GM12878 (cell line): Measurements from ENCODE around the gene SNX19. TPM values are rescaled to one million over a fixed set of nuclear protein-coding genes. Genes with fewer than 3 reads are reported as not detected.

ENCODE experiments used
- ATAC-seq: fragments of 200-7000 bp; cut with Tn5 transposase; 3 replicates; pipeline ENCODE4 v1.9.1; 2020; ENCODE audit warnings: mild to moderate bottlenecking, moderate library complexity
- BruUV-seq: library from RNA; stranded (reverse); fragments of 400-500 nt; replicated peaks from 2 replicates; lab custom pipeline; 2021; lab: Mats Ljungman, UMichigan
- CTCF ChIA-PET: fragments of 300-600 bp; sonication (Branson Sonifier 250); formaldehyde crosslinking; extraction: SDS; loops from one replicate; lab custom pipeline; 2021; ENCODE audit warnings: inconsistent platforms; lab: Yijun Ruan, JAX
- POLR2A ChIA-PET: fragments of 350-600 bp; formaldehyde crosslinking; extraction: SDS; loops from one replicate; lab custom pipeline; 2021; ENCODE audit warnings: inconsistent platforms; lab: Charles Lee
- RAD21 ChIA-PET: fragments of 300-600 bp; sonication (Branson Sonifier 250); formaldehyde crosslinking; loops from one replicate; lab custom pipeline; 2023; ENCODE audit warnings: antibody characterized with exemption; ENCODE audit not compliant: unreplicated experiment; lab: Charles Lee
- SMC1A ChIA-PET: fragments of 300-600 bp; sonication (Branson Sonifier 250); formaldehyde crosslinking; loops from one replicate; lab custom pipeline; 2023; ENCODE audit not compliant: unreplicated experiment, uncharacterized antibody; lab: Charles Lee
- DNase-seq: peaks from one replicate; pipeline ENCODE4 v3.0.0-alpha.2; 2011; ENCODE audit warnings: low read depth, low spot score
- FAIRE-seq: peaks from 3 replicates; lab custom pipeline; 2011; peaks lifted over from hg19 to GRCh38; lab: Jason Lieb, UNC
- H2AFZ ChIP-seq: 2 replicates; pipeline ENCODE4 v1.6.0; 2011; ENCODE audit warnings: low read depth, low read length, control low read depth; ENCODE audit not compliant: control insufficient read depth
- H3K27ac ChIP-seq: 2 replicates; pipeline ENCODE4 v1.5.1; 2011; ENCODE audit warnings: control low read depth; ENCODE audit not compliant: control insufficient read depth, insufficient read depth
- H3K27me3 ChIP-seq, 2 experiments: replicated peaks in 1 of 2; 2 replicates each; pipeline versions ENCODE4 v1.6.0 to v1.6.1; 2011; ENCODE audit warnings: low read length in 1 of 2; ENCODE audit not compliant: control insufficient read depth in 2 of 2, insufficient read depth in 2 of 2
- H3K36me3 ChIP-seq, 2 experiments: 2 replicates each; pipeline ENCODE4 v1.5.1; 2011; ENCODE audit warnings: low read length in 1 of 2; ENCODE audit not compliant: control insufficient read depth in 2 of 2, insufficient read depth in 2 of 2
- H3K4me1 ChIP-seq: 2 replicates; pipeline ENCODE4 v1.6.1; 2011; ENCODE audit warnings: mild to moderate bottlenecking, low read length, moderate library complexity, mixed read lengths; ENCODE audit not compliant: control insufficient read depth, insufficient read depth
- H3K4me2 ChIP-seq: 2 replicates; pipeline ENCODE4 v1.6.0; 2011; ENCODE audit warnings: control low read depth; ENCODE audit not compliant: control insufficient read depth, insufficient read depth
- H3K4me3 ChIP-seq: fragments of 200-600 bp; sonication (generic); 2 replicates; pipeline ENCODE4 v1.5.1; 2016
- H3K79me2 ChIP-seq: 2 replicates; pipeline ENCODE4 v1.6.0; 2011; ENCODE audit warnings: low read length; ENCODE audit not compliant: control insufficient read depth, insufficient read depth
- H3K9ac ChIP-seq: 2 replicates; pipeline ENCODE4 v1.8.0; 2011; ENCODE audit warnings: low read length, control low read depth, mixed read lengths; ENCODE audit not compliant: control insufficient read depth, insufficient read depth
- H3K9me3 ChIP-seq: replicated peaks from 3 replicates; pipeline ENCODE4 v1.5.1; 2011; ENCODE audit warnings: mild to moderate bottlenecking, low read length; ENCODE audit not compliant: control insufficient read depth, insufficient read depth
- H4K20me1 ChIP-seq: 2 replicates; pipeline ENCODE4 v1.6.0; 2011; ENCODE audit not compliant: control insufficient read depth, insufficient read depth
- CEBPB ChIP-seq, 2 experiments: fragments of 150-350 bp in 1 of 2; IDR thresholded peaks; 2 replicates each; pipeline ENCODE4 v1.6.1; 2012 to 2014; ENCODE audit warnings: low read depth in 2 of 2, low read length in 2 of 2, borderline replicate concordance in 1 of 2, inconsistent platforms in 1 of 2
- CHD4 ChIP-seq: fragments of 200-600 bp; sonication (generic); IDR thresholded peaks from 2 replicates; pipeline ENCODE4 v1.6.1; 2016; ENCODE audit warnings: mild to moderate bottlenecking
- ESRRA ChIP-seq: IDR thresholded peaks from 2 replicates; pipeline ENCODE4 v1.6.1; 2012; ENCODE audit warnings: mild to moderate bottlenecking, low read length, improper control_type of control experiment
- ETV6 ChIP-seq, 2 experiments: fragments of 450-650 bp in 1 of 2; IDR thresholded peaks in 1 of 2; conservative IDR thresholded peaks in 1 of 2; 2 replicates each; pipeline ENCODE4 v1.6.1; 2014; ENCODE audit warnings: antibody characterized with exemption in 1 of 2, borderline replicate concordance in 1 of 2, low read depth in 1 of 2, mild to moderate bottlenecking in 1 of 2, moderate library complexity in 1 of 2
- HDAC2 ChIP-seq: fragments of 200-600 bp; sonication (generic); IDR thresholded peaks from 2 replicates; pipeline ENCODE4 v1.6.1; 2017
- HDAC6 ChIP-seq: fragments of 200-600 bp; sonication (generic); IDR thresholded peaks from one replicate; pipeline ENCODE4 v1.8.0; 2017; ENCODE audit warnings: antibody characterized with exemption; ENCODE audit not compliant: unreplicated experiment
- MTA2 ChIP-seq: fragments of 450-650 bp; IDR thresholded peaks from 2 replicates; pipeline ENCODE4 v1.6.1; 2016; ENCODE audit warnings: low read depth, mild to moderate bottlenecking, moderate library complexity
- NFIC ChIP-seq: IDR thresholded peaks from 2 replicates; pipeline ENCODE4 v1.6.1; 2012; ENCODE audit warnings: low read depth, mild to moderate bottlenecking, inconsistent platforms, low read length, moderate library complexity
- NFYB ChIP-seq: IDR thresholded peaks from 2 replicates; pipeline ENCODE4 v1.6.1; 2011; ENCODE audit warnings: low read depth, mild to moderate bottlenecking, low read length, improper control_type of control experiment, moderate library complexity; ENCODE audit not compliant: insufficient read depth
- NR2C1 ChIP-seq: fragments of 450-650 bp; IDR thresholded peaks from 2 replicates; pipeline ENCODE4 v1.6.1; 2017; ENCODE audit warnings: antibody characterized with exemption, mild to moderate bottlenecking, moderate library complexity
- PAX8 ChIP-seq: fragments of 450-650 bp; IDR thresholded peaks from 2 replicates; pipeline ENCODE4 v1.6.1; 2017; ENCODE audit warnings: mild to moderate bottlenecking, moderate library complexity
- POLR2A ChIP-seq: IDR thresholded peaks from 2 replicates; pipeline ENCODE4 v1.6.1; 2011; ENCODE audit warnings: low read depth, mild to moderate bottlenecking, low read length
- POLR2AphosphoS5 ChIP-seq: IDR thresholded peaks from 2 replicates; pipeline ENCODE4 v1.6.1; 2011; ENCODE audit warnings: mild to moderate bottlenecking, low read length, inconsistent platforms
- SIX5 ChIP-seq: IDR thresholded peaks from 2 replicates; pipeline ENCODE4 v1.6.1; 2011; ENCODE audit warnings: mild to moderate bottlenecking, low read depth, low read length, moderate library complexity; ENCODE audit not compliant: severe bottlenecking
- SUZ12 ChIP-seq: fragments of 200-600 bp; sonication (generic); IDR thresholded peaks from one replicate; pipeline ENCODE4 v1.6.1; 2018; ENCODE audit warnings: antibody characterized with exemption, mild to moderate bottlenecking; ENCODE audit not compliant: unreplicated experiment
- TCF12 ChIP-seq: IDR thresholded peaks from 2 replicates; pipeline ENCODE4 v1.6.1; 2011; ENCODE audit warnings: low read depth, mild to moderate bottlenecking, low read length
- ZNF217 ChIP-seq: fragments of 450-650 bp; IDR thresholded peaks from 2 replicates; pipeline ENCODE4 v1.6.1; 2017; ENCODE audit warnings: antibody characterized with exemption, mild to moderate bottlenecking
- WGBS: methylation state at CpG from one replicate; pipeline ENCODE4 v1.1.6; 2016; ENCODE audit warnings: low lambda C conversion rate; ENCODE audit not compliant: insufficient replicate concordance, insufficient coverage; ENCODE audit errors: missing lambda C conversion rate; 5-methylcytosine and 5-hydroxymethylcytosine counted together
- in situ Hi-C: fragments of 300-500 bp; cut with MboI; formaldehyde crosslinking; loops from 9 replicates; pipeline ENCODE4 v1.14.3; 2018; ENCODE audit warnings: mixed read lengths
- intact Hi-C: fragments of 100-400 bp; cut with micrococcal nuclease; formaldehyde crosslinking; loops from one replicate; pipeline ENCODE4 v1.14.2; 2022; ENCODE audit not compliant: unreplicated experiment
- polyA plus RNA-seq, 11 experiments: library from polyadenylated mRNA; depleted of rRNA in 4 of 11; unstranded in 6 of 11; stranded (reverse) in 5 of 11; fragments of >200 nt; fragmentation: Nextera tagmentation in 4 of 11; fragmentation: Illumina TruSeq in 1 of 11; extraction: Ambion mirVana in 4 of 11; extraction: Trizol in 1 of 11; gene quantifications; 1 replicate in 1 of 11; 2 replicates in 10 of 11; pipeline versions ENCODE4 v1.2.1 to v1.2.3, GENCODE V29; 2011 to 2016; ENCODE audit warnings: inconsistent platforms in 2 of 11, missing spikeins in 2 of 11, low read depth in 1 of 11
- total RNA-seq, 4 experiments: library from RNA; depleted of rRNA in 3 of 4; stranded (reverse); fragments of >200 nt in 3 of 4; fragmentation: Illumina TruSeq in 1 of 4; extraction: Trizol in 1 of 4; gene quantifications; 2 replicates each; pipeline versions ENCODE4 v1.2.1 to v1.2.3, GENCODE V29; 2013 to 2021
- TF ChIP-seq, protein P1 (sequence below): fragments of 450-650 bp; IDR thresholded peaks from 2 replicates; pipeline ENCODE4 v1.6.1; 2017; ENCODE audit warnings: mild to moderate bottlenecking

SNX19 gene
- total and polyA plus RNA-seq, 10 of the 15 experiments (the other 5 are each of a cell fraction or from before 2014, with no cell fraction given): 3.0 to 46.9 (median 30.4) TPM

DNA sequence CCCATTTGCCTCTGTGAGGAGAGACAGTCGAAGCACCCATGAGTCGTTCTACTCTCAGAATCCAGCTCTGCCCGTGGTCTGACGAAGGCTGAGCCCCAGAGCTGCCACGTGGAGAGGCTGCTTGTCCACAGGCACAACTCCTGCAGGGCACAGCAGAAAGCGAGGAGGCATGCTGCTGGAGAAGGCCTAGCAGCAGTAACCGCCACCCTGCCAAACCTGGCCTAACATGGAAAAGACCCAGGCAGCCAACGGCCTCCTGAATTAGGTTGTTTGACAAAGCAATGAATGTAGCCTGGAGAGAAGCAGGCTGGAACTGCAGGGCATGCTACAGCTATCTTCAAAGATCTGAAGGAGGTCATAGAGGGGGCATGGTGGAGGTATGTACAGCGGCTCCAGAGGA lies 89.7 kb downstream of the SNX19 start:
- in situ Hi-C loops (no loop called here), intact Hi-C loops (no loop called here)
- RAD21 ChIA-PET: interaction anchor here (0.9 to 2.0 kb wide), 4 partner anchors 33 to 395 kb away, joined by 3 to 4 read pairs (median 4); no protein-coding TSS in a partner anchor
- no peak for DNase-seq
- Histone ChIP-seq H3K79me2 (no peaks in the 10 kb centered on the region), H3K4me3 (no peak overlapping the region), H3K27ac (no peak overlapping the region), H3K27me3 (peaks cover 0 to 5% of the 10 kb centered on the region in 2 experiments; a peak in 2 of 4 replicates), H3K36me3 (no peaks in the 10 kb centered on the region), H3K4me1 (no peaks in the 10 kb centered on the region), H3K9me3 (no peaks in the 10 kb centered on the region), H3K4me2 (no peak overlapping the region), H3K9ac (no peak overlapping the region), H4K20me1 (no peaks in the 10 kb centered on the region), H2AFZ (no peak overlapping the region)
- FAIRE-seq: no peak
- ATAC-seq: no peak
- SMC1A ChIA-PET: interaction anchor here (2.1 kb wide), 1 partner anchor 35 kb away, joined by 4 read pairs; no protein-coding TSS in a partner anchor
- WGBS: 9% methylated on average over 9 of the region's 9 CpGs
- BruUV-seq: no TSS peak
- POLR2A ChIA-PET: no interaction called here
- TF ChIP-seq NFIC (no peak), ETV6 (conservative IDR thresholded peaks at IDR 0.05 in 1 of 2, IDR thresholded peaks at IDR 0.05 in 1 of 2; ENCODE audit: borderline replicate concordance in 1 of 2, low read depth in 1 of 2) (no peak), SIX5 (no peak), CHD4 (no peak), POLR2A (no peak), ESRRA (no peak), CEBPB (IDR thresholded peaks at IDR 0.05; ENCODE audit: borderline replicate concordance in 1 of 2, low read depth in 2 of 2, low read length in 2 of 2) (no peak), ZNF217 (no peak), HDAC6 (no peak), POLR2AphosphoS5 (no peak), TCF12 (no peak), MTA2 (no peak), NR2C1 (no peak), NFYB (no peak), HDAC2 (no peak), SUZ12 (no peak), PAX8 (no peak)
- TF ChIP-seq, protein P1, sequence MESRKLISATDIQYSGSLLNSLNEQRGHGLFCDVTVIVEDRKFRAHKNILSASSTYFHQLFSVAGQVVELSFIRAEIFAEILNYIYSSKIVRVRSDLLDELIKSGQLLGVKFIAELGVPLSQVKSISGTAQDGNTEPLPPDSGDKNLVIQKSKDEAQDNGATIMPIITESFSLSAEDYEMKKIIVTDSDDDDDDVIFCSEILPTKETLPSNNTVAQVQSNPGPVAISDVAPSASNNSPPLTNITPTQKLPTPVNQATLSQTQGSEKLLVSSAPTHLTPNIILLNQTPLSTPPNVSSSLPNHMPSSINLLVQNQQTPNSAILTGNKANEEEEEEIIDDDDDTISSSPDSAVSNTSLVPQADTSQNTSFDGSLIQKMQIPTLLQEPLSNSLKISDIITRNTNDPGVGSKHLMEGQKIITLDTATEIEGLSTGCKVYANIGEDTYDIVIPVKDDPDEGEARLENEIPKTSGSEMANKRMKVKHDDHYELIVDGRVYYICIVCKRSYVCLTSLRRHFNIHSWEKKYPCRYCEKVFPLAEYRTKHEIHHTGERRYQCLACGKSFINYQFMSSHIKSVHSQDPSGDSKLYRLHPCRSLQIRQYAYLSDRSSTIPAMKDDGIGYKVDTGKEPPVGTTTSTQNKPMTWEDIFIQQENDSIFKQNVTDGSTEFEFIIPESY: no peak
- CTCF ChIA-PET: interaction anchor here (1.0 to 4.3 kb wide), 6 partner anchors 20 to 395 kb away, joined by 3 to 17 read pairs (median 8); no protein-coding TSS in a partner anchor
